HG02588 (cell line): Measurements from ENCODE around the gene PSD.

ENCODE experiments used
- ATAC-seq: cut with Tn5 transposase; IDR thresholded peaks from one replicate; pipeline ENCODE4 v1.9.1; 2021; ENCODE audit warnings: mild to moderate bottlenecking, moderate library complexity; ENCODE audit not compliant: unreplicated experiment

The PSD gene

GRCh38 chr10:102405632-102406031, 13.0 kb downstream of the PSD start:
- no peak for ATAC-seq

- no peak for ATAC-seq
These were observed 13.4 kb downstream of the PSD start for GRCh38 chr10:102405108-102405571.

- ATAC-seq: no peak
These were observed 14.1 kb downstream of the PSD start for GRCh38 chr10:102404361-102405107.

GRCh38 chr10:102403115-102403514, 15.5 kb downstream of the PSD start:
- no peak for ATAC-seq

GRCh38 chr10:102402512-102402896, 16.1 kb downstream of the PSD start:
- ATAC-seq: no peak

- ATAC-seq: no peak
These were observed 16.7 kb downstream of the PSD start for GRCh38 chr10:102401735-102402511.

GRCh38 chr10:102401342-102401654, 17.3 kb downstream of the PSD start:
- no peak for ATAC-seq

GRCh38 chr10:102400598-102401341, 17.8 kb downstream of the PSD start:
- no peak for ATAC-seq

- ATAC-seq: no peak
These were observed 18.5 kb downstream of the PSD start for GRCh38 chr10:102400076-102400475.

- peak; percentile 44 for ATAC-seq
These were observed 19.2 kb downstream of the PSD start for GRCh38 chr10:102399217-102400021.

- ATAC-seq: no peak
These were observed 20.2 kb downstream of the PSD start for GRCh38 chr10:102398172-102399020.

- no peak for ATAC-seq
These were observed 21.1 kb downstream of the PSD start for GRCh38 chr10:102397222-102398171.

- no peak for ATAC-seq
These were observed 21.8 kb downstream of the PSD start for GRCh38 chr10:102396730-102397151.

- ATAC-seq: no peak
These were observed 22.3 kb downstream of the PSD start for GRCh38 chr10:102396317-102396650.

GRCh38 chr10:102395400-102396316, 22.9 kb downstream of the PSD start, which contains the start of gene NFKB2:
NFKB2 (plus strand) TSS chr10:102395705; CDS start chr10:102395960, 255 bp downstream.
- peak; percentile 25 for ATAC-seq

GRCh38 chr10:102394801-102395399, 23.7 kb downstream of the PSD start:
- peak; percentile 1 for ATAC-seq

GRCh38 chr10:102394079-102394800, 24.3 kb downstream of the PSD start:
- ATAC-seq: peak; percentile 72
